A549 (cell line): ENCODE measurements around the gene ALDH1A2.

ENCODE experiments used
- GATA3 ChIP-seq: IDR thresholded peaks from 2 replicates; pipeline ENCODE4 v1.6.1; 2012; ENCODE audit warnings: borderline replicate concordance
- POLR2A ChIP-seq: IDR thresholded peaks from 2 replicates; pipeline ENCODE4 v1.6.1; 2012; ENCODE audit warnings: mild to moderate bottlenecking, low read length
- USF2 ChIP-seq: fragments of 450-650 bp; IDR thresholded peaks from 2 replicates; pipeline ENCODE4 v1.6.1; 2014; ENCODE audit warnings: antibody characterized with exemption
- ZFP36 ChIP-seq: fragments of 450-650 bp; IDR thresholded peaks from 2 replicates; pipeline ENCODE4 v1.6.1; 2014; ENCODE audit warnings: borderline replicate concordance; ENCODE audit not compliant: partially characterized antibody
- TF ChIP-seq, protein P1 (sequence below): fragments of >200 bp; sonication (Bioruptor Twin); formaldehyde crosslinking; IDR thresholded peaks from 3 replicates; pipeline ENCODE4 v1.5.1; 2016

DNA sequence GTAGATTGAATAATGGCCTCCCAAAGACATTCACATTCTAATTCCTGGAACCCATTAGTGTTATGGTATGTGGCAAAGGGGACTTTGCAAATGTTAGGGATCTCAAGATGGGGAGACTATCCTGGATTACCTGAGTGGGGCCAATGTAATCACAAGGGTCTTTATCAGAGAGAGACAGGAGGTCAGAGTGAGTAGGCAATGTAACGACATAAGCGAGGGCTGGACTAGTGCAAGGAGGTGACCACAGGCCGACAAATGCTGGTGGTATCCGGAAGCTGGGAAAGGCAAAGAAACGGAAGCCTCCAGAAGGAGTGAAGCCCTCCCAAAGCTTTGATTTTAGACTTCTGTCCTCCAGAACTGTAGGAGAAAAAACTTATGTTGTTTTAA lies 46.2 kb upstream of the ALDH1A2 start:
- TF ChIP-seq POLR2A, result no peak
- TF ChIP-seq, protein P1, sequence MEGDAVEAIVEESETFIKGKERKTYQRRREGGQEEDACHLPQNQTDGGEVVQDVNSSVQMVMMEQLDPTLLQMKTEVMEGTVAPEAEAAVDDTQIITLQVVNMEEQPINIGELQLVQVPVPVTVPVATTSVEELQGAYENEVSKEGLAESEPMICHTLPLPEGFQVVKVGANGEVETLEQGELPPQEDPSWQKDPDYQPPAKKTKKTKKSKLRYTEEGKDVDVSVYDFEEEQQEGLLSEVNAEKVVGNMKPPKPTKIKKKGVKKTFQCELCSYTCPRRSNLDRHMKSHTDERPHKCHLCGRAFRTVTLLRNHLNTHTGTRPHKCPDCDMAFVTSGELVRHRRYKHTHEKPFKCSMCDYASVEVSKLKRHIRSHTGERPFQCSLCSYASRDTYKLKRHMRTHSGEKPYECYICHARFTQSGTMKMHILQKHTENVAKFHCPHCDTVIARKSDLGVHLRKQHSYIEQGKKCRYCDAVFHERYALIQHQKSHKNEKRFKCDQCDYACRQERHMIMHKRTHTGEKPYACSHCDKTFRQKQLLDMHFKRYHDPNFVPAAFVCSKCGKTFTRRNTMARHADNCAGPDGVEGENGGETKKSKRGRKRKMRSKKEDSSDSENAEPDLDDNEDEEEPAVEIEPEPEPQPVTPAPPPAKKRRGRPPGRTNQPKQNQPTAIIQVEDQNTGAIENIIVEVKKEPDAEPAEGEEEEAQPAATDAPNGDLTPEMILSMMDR, result no peak
- no peak for TF ChIP-seq ZFP36
- no peak for TF ChIP-seq USF2
- TF ChIP-seq GATA3, result no peak
